B cell (primary cell): ENCODE results near the gene GRIA3.

ENCODE experiments used
- EZH2 ChIP-seq: IDR thresholded peaks from 2 replicates; pipeline ENCODE4 v1.6.1; 2012; ENCODE audit warnings: borderline replicate concordance, low read depth, mild to moderate bottlenecking, moderate library complexity, low read length; ENCODE audit not compliant: insufficient read depth, poor library complexity, severe bottlenecking
- TF ChIP-seq, protein P1 (sequence below): fragments of 200-600 bp; IDR thresholded peaks from one replicate; pipeline ENCODE4 v1.8.0; 2022; ENCODE audit warnings: antibody characterized with exemption, mild to moderate bottlenecking

DNA sequence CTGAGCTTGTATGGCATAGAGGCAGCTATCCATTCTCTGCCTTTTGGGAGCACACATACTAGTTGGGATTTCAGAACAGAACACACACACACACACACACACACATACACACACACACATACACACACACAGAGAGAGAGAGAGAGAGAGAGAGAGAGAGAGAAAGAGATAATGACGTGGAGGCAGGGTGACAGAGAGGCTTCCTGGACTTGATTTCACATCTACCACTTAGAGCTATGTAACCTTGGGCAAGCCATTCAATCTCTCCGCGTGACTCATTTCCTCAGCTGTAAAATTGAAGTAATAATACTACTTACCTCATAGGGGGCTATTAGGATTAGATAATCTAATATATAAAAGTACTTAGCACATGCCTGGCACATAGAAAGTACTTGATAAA, 12.3 kb upstream of the GRIA3 start:
- no peak for TF ChIP-seq EZH2
- TF ChIP-seq, protein P1, sequence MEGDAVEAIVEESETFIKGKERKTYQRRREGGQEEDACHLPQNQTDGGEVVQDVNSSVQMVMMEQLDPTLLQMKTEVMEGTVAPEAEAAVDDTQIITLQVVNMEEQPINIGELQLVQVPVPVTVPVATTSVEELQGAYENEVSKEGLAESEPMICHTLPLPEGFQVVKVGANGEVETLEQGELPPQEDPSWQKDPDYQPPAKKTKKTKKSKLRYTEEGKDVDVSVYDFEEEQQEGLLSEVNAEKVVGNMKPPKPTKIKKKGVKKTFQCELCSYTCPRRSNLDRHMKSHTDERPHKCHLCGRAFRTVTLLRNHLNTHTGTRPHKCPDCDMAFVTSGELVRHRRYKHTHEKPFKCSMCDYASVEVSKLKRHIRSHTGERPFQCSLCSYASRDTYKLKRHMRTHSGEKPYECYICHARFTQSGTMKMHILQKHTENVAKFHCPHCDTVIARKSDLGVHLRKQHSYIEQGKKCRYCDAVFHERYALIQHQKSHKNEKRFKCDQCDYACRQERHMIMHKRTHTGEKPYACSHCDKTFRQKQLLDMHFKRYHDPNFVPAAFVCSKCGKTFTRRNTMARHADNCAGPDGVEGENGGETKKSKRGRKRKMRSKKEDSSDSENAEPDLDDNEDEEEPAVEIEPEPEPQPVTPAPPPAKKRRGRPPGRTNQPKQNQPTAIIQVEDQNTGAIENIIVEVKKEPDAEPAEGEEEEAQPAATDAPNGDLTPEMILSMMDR, result no peak
